A549 (cell line): ENCODE measurements around the gene TGFBI.

ENCODE experiments used
- CTCF ChIP-seq: fragments of >200 bp; sonication (Bioruptor Twin); formaldehyde crosslinking; IDR thresholded peaks from 3 replicates; pipeline ENCODE4 v1.5.1; 2016
- GATA3 ChIP-seq: IDR thresholded peaks from 2 replicates; pipeline ENCODE4 v1.6.1; 2012; ENCODE audit warnings: borderline replicate concordance
- HDAC2 ChIP-seq: fragments of 200-600 bp; sonication (generic); IDR thresholded peaks from 2 replicates; pipeline ENCODE4 v1.6.1; 2016
- JUN ChIP-seq, 2 experiments: fragments of >200 bp; sonication (Bioruptor Twin); formaldehyde crosslinking; IDR thresholded peaks; 2 replicates in 1 of 2; 3 replicates in 1 of 2; pipeline ENCODE4 v1.6.1; 2016 to 2017
- KDM1A ChIP-seq: fragments of 200-600 bp; sonication (generic); IDR thresholded peaks from 2 replicates; pipeline ENCODE4 v1.6.1; 2016; ENCODE audit warnings: low read depth, mild to moderate bottlenecking
- MAX ChIP-seq: IDR thresholded peaks from 2 replicates; pipeline ENCODE4 v1.6.1; 2012
- NR3C1 ChIP-seq: fragments of >200 bp; sonication (Bioruptor Twin); formaldehyde crosslinking; IDR thresholded peaks from 3 replicates; pipeline ENCODE4 v1.6.1; 2017
- POLR2A ChIP-seq: IDR thresholded peaks from 2 replicates; pipeline ENCODE4 v1.6.1; 2012; ENCODE audit warnings: mild to moderate bottlenecking, low read length
- RAD21 ChIP-seq, 2 experiments: fragments of >200 bp in 1 of 2; sonication (Bioruptor Twin) in 1 of 2; formaldehyde crosslinking in 1 of 2; IDR thresholded peaks in 1 of 2; conservative IDR thresholded peaks in 1 of 2; 2 replicates in 1 of 2; 3 replicates in 1 of 2; pipeline ENCODE4 v1.6.1; 2012 to 2018; ENCODE audit warnings: inconsistent platforms in 1 of 2
- RCOR1 ChIP-seq: fragments of 150-350 bp; IDR thresholded peaks from 2 replicates; pipeline ENCODE4 v1.6.1; 2014; ENCODE audit warnings: antibody characterized with exemption, low read length, low read depth
- RFX5 ChIP-seq: fragments of 450-650 bp; IDR thresholded peaks from 2 replicates; pipeline ENCODE4 v1.7.1; 2014; ENCODE audit warnings: antibody characterized with exemption, mild to moderate bottlenecking, moderate library complexity
- SREBF2 ChIP-seq: fragments of 450-650 bp; IDR thresholded peaks from 2 replicates; pipeline ENCODE4 v1.6.1; 2014; ENCODE audit warnings: mild to moderate bottlenecking, moderate library complexity
- TF ChIP-seq, protein P1 (sequence below): fragments of >200 bp; sonication (Bioruptor Twin); formaldehyde crosslinking; IDR thresholded peaks from 3 replicates; pipeline ENCODE4 v1.6.1; 2016

- TF ChIP-seq CTCF: no peak; the same call in 2 of the 3 replicates
- peak; percentile 98 for TF ChIP-seq POLR2A
- TF ChIP-seq JUN (IDR thresholded peaks at IDR 0.05): peak; percentile 94 to 98
- TF ChIP-seq RFX5: no peak
- peak; percentile 14; the same call in 1 of the 2 replicates for TF ChIP-seq GATA3
- TF ChIP-seq RCOR1: no peak
- no peak for TF ChIP-seq SREBF2
- TF ChIP-seq HDAC2: no peak
- TF ChIP-seq, protein P1, sequence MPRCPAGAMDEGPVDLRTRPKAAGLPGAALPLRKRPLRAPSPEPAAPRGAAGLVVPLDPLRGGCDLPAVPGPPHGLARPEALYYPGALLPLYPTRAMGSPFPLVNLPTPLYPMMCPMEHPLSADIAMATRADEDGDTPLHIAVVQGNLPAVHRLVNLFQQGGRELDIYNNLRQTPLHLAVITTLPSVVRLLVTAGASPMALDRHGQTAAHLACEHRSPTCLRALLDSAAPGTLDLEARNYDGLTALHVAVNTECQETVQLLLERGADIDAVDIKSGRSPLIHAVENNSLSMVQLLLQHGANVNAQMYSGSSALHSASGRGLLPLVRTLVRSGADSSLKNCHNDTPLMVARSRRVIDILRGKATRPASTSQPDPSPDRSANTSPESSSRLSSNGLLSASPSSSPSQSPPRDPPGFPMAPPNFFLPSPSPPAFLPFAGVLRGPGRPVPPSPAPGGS: peak; percentile 96
- peak in 1 of 2 experiments; percentile 51; a peak in 3 of 5 replicates for TF ChIP-seq RAD21 (conservative IDR thresholded peaks at IDR 0.05 in 1 of 2, IDR thresholded peaks at IDR 0.05 in 1 of 2)
- peak; percentile 69 for TF ChIP-seq MAX
- TF ChIP-seq KDM1A: no peak
- no peak for TF ChIP-seq NR3C1
These were observed at the start of gene TGFBI for GRCh38 chr5:136028782-136029742.
